HG03280 (cell line): ENCODE measurements around the gene MADD.
"Not testable (repeated sequence)": the region's sequence is repeated elsewhere in the genome, so short reads cannot be mapped to it uniquely, and the experiment has no call there.

Experiments
- ATAC-seq: cut with Tn5 transposase; IDR thresholded peaks from one replicate; pipeline ENCODE4 v1.9.1; 2021; ENCODE audit warnings: mild to moderate bottlenecking, moderate library complexity; ENCODE audit not compliant: unreplicated experiment

MADD gene

DNA sequence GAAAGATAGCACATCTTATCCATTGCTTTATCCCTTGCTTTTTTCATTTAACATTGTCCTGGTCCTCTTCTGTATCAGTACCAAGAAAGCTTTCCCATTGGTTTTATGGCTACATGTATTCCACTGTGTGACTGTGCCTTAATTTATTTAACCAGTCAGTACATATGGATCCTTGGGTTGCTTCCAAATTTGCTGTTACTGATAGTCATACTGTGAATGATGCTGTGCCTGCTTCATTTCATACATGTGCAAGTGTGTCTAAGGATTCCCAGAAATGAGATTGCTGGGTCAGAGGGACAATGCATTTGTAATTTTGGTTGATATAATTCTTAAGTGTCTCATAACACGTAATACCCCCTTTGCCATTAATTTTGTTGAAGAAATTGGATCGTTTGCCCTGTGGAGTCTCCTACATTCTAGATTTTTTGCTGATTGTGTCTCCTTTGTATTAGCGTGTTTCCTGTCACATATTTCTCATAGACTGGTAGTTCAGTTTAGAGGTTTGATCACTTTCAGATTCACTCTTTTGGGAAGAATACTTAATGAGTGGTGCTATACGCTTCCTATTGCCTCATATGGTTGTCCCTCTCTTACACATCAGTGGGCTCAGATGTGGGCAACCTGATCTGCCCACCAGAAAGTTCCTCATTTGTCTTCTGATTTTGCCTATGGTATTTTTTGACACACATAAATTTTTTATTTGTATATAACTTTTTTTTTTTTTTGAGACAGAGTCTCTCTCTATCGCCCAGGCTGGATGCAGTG lies 47.3 kb downstream of the MADD start:
- no peak for ATAC-seq

DNA sequence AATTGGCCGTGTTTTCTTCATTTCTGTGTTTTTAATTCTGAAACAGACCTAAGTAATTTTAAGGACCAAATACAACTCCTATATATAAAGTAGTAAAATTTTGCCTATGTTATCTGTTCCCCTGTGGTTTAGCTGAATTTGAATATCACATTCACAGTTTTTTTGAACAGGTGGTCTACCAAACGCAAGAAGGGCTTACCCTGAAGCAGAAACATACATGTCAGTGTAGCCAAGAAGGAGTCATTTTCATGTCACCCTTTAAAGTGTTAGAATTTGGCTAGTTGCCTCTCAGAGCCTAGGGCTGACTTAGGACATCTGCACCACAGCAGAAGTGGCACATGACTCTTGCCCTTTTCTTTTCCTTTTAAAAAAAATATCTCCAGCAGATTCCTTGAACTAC lies 48.2 kb downstream of the MADD start:
- no peak for ATAC-seq

DNA sequence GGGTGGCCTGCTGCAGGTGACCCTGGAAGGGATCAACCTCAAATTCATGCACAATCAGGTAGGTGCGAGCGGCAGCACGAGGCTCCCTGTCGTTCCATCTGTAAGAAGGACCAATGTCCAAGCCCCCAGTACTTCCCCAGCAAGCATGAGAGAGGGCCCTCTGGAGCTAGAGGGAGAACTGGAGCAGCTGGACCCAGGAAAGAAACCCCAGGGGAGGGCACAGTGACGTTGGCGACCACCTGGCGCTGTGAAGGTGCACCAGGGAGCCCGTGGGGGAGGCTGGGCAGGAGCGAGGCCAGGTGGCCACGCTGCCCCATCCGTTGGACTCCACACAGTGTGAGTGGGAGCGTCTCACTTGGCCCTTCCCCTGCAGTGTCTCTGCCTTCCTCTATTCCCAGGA lies 54.6 kb downstream of the MADD start:
- ATAC-seq, result no peak

DNA sequence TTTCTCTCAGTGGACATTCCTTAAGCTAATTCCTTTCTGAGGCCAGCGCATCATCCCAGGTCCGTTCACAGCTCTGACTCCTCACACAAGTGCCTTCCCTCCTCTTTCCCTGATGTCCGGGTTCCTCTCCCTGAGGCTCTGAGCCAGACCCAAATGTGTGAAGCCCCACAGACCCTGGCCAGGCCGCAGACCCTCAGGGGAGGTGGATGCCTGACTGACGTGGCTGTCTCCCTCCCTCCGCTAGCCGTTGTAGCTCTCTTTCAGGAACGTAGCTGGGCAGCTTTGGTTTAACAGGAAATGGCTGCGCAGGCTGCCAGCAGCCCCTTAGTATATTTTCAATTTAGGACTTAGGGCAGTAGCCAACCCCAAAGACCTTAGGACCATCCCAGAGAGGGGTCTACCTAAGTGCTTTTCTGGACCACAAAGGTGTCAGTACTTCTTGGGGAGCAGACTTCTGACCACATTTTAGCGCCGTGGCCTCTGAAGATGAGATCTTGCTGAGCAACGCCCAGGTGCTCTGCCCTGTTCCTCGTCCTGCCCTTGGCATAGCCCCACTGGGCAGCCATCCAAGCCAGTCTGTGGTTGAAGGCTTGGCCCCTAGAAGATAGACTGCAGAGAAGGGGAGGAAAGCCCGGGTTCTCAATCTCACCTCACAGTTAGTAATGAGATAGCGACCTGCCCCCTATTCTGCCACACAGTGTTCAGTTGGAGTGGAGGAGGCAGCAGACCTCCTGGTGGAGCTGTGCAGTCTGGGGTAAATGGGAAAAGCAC lies 55.5 kb downstream of the MADD start:
- no peak for ATAC-seq

DNA sequence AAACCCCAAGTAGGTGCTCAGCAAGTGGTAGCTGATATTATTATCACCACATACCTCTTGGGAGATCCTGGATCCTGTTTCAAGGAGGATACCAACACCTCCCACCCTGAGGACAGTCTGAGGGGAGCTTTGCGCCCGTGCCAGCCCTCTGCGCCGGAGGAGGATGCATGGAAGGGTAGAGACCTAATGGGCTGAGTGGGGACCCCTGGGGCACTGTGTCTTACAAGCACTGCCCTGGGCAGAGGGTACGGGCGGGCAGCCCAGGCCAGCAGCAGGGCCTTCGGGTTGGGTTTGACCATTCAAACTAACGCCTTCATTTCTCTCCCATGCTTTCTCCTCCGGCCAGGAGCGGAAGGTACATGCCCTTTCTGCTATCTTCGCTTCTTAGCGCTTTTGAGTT lies 56.3 kb downstream of the MADD start:
- ATAC-seq, result no peak

DNA sequence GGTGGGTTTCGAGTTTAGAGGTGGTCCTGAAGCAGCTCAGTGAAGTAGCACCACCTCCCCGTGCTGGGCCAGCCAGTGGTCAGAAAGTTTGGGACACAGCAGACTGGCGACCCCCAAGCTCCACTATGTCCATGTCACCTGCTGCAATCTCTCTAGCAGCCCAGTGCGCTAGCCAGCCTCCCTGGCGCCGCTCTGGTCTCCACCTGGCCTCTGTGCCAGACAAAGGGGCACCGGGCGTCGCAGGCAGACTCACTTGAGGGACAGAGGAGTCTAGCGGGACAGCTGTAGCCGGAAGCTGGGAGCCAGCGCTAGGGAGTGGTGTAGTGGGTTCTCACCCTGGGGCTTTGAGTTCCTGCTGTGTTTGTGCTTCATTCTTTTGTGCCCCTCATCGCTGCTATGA lies 57.1 kb downstream of the MADD start:
- ATAC-seq, result no peak

DNA sequence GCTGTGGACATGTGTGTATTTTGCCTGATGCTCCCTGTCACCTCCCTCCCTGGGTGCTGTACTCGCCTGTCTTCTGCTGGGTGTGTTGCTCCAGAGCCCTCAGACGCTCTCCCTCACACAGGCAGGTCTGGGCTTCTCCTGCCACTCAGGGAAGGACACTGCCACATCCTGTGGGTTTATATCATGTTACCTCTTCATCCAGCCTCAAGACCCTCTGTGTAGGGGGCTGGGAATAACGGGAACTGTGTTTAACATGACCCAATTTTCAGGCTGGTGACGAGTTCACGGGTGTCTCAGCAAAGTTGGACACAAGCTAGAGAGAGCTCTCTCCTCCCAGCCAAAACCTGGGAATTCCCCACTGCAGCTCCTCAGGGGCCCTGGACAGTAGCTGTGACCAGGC lies 58.0 kb downstream of the MADD start:
- ATAC-seq, result no peak

DNA sequence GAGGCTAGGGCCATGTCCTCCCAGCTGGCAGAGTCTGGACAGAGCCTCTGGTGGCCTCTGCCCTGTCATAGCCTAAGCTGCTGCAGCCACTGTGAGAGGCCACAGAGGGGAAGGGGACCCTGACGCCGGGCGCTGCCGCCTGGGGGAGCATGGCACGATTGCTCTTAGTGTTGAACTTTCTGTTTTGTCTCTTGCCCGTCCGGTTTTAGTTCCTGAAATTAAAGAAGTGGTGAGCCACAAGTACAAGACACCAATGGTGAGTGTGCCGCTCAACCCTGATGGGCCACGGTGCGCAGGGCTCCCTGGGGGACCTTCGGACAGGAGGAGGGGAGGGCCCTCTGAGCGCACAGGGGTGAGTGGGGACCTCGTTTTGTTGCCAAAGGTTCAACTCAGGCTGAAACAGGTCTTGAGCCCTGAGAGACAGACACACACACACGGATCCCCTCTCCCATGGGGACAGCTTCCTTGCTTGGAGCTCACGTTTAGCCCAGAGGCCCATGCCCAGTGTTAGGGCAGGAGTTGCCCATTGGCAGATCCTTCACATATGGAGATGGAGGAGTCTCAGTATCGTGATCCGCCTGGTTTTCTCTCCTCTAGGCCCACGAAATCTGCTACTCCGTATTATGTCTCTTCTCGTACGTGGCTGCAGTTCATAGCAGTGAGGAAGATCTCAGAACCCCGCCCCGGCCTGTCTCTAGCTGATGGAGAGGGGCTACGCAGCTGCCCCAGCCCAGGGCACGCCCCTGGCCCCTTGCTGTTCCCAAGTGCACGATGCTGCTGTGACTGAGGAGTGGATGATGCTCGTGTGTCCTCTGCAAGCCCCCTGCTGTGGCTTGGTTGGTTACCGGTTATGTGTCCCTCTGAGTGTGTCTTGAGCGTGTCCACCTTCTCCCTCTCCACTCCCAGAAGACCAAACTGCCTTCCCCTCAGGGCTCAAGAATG lies 58.8 kb downstream of the MADD start:
- ATAC-seq, result no peak

DNA sequence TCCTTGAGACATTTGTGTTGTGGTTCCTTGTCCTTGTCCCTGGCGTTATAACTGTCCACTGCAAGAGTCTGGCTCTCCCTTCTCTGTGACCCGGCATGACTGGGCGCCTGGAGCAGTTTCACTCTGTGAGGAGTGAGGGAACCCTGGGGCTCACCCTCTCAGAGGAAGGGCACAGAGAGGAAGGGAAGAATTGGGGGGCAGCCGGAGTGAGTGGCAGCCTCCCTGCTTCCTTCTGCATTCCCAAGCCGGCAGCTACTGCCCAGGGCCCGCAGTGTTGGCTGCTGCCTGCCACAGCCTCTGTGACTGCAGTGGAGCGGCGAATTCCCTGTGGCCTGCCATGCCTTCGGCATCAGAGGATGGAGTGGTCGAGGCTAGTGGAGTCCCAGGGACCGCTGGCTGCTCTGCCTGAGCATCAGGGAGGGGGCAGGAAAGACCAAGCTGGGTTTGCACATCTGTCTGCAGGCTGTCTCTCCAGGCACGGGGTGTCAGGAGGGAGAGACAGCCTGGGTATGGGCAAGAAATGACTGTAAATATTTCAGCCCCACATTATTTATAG lies 59.6 kb downstream of the MADD start:
- ATAC-seq, result no peak

DNA sequence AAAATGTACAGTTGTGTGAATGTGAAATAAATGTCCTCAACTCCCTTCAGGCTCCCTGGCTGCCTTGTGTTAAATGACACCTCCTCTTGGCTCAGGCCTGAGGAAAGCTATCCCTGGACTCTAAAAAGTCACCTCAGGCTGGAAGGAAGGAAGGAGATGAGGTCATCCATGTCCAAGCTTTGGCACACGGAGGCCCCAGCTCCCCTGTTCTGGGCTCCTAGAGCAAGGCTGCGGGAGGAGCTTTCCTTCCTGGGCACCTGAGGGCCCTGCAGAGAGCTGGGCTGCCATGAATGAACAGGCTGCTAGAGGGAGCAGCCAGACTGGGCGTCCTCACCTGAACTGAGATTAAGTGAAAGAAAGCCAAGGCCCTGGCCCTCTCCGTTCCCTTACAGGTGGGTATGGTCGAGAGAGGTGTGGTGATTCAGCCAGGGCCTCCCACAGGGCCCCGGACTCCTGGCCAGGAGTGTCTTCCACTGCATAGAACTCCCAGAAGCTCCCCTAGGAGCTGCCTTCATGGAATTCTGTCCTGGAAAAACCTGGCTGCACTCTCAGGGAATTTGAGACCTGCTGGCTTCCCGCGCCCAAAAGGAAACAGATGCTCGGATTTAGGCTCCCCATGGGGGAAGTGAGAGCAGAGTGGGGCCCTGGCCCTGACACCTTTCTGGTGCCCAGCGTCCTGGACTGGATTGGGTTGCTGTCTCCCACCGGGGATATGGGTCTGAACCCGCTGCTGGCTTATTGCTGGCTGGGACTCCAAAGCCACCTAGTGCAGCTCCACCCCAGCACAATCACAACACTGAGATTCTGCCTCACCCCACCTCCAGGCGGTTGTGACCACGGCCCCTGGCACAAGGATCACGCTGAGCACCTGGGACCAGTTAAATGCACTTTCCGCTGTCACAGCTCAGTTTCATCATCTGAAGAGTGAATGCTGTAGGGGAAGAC lies 60.3 kb downstream of the MADD start:
- no peak for ATAC-seq

DNA sequence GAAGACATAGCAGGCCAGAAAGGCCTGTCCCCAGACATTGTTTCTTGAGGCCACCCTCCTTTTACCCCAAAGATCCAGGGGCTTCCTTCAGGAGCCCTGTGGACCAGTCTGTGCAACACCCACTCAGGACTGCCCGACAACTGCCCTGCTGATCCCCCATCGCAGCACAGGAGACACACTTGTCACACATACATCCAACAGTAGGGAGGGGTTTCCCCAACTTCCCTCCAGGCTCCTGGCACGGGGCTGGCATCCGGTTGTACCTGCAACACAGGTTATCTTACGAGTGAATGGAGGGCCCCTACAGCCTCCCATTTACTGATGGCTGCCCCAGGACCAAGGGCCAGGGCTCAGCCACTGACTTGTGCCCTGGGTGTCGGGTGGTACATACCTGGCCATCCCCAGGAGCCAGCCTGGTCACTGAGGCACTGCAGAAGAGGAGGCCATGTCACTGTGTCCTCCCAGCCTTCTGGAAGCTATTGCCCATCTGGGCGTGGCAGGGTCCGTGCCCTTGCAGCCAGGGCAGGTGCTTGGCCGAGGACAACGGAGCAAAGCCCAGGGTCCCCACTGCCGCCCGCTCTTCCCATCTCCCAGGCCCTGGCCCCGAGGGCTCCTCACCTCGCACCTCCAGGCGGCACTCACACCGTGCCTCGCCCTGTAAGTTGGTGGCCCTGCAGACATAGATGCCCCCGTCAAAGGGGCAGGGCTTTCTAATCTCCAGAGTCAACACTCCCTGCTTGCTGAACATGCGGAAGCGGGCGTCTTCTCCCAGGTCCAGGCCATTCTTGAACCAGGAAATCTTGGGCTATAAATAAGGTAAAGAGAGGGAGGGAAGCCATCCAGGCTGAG lies 61.7 kb downstream of the MADD start:
- no peak for ATAC-seq

DNA sequence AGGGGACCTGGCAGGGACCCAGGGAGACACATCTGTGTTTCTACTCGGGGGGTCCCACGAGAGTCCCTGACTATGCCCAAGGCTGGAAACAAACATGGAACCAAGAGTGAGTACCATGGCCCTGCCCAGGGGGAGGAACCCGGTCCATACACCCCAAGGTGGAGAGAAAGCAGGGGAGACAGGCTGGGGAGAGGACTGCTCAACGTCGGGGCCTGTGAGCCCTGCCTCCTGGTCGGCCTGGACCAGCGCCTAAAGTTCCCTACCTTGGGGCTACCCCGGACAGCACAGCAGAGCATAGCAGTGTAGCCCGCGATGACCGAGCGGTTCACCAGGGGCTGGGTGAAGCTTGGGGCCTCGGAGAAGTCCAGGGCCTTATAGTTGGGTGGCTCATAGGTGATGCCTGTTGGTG lies 62.4 kb downstream of the MADD start:
- ATAC-seq, result no peak

DNA sequence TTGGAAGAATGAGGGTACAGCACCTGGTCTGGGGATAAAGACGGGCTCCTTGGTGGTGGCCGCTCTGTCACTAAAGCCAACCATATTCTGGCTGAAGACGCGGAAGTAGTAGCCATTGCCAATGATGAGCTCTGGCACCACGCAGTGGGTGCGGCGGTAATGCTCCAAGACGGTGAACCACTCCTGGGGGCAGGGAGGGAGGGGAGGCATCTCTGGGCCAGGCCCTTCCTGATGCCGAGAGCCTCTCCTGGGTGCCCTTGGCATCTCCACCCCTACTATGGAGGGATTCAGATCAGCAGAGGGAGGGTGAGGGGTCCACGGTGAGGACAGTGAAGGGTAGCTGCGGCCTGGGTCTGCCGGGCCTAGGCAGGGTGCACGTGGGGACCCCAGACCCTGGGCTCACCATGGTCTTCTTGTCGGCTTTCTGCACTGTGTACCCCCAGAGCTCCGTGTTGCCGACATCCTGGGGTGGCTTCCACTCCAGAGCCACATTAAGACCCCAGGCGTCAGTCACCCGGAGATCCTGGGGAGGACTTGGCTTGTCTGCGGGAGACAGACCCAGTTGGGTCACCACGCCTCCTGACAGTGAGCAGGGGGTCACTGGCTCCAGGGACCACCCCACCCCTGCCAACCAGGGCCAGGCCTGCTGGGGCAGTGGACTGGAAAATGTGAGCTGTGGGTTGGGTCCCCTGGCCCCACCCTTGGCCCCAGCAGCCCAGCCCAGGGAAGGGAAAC lies 63.0 kb downstream of the MADD start:
- no peak for ATAC-seq

DNA sequence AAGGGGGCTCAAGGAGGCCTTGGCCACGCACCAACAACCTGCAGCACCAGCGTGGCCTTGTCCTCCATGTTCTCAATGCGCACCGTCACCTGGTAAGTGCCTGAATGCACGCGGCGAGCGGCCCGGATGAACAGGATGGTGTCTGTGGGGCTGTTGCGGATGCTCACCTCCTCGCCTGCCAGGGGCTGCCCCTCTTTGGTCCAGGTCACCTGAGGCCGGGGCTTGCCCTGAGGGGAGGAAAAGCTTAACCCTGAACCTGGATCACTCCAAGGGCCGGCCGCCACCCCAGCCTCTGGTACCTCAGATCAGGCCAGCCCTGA lies 63.6 kb downstream of the MADD start:
- no peak for ATAC-seq

DNA sequence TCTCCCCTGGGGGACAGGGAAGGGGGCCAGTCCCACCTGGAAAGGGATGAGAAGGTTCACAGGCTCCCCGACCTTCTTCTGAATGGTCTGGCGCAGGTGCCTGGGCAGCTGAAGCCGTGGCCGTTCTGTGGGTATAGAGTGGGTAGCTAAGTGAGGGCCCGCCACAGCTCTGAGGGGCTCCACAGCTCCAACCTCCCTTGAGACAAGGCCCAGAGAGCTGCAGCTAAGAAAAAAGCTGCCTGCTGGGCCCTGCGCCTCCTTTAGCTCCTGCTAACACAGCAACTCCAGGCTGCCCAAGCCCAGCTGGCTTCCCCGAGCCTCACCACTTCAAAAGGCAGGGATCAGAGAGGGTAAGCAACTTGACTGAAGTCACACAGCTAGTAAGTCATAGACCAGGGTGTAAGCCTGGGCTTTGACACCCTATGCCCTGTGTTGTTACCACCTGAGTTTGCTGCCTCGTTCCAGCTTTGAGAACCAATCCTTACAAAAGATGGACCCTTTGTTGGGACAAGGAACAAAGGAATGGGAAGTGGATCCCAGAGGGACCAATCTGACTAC lies 64.0 kb downstream of the MADD start:
- ATAC-seq, result no peak

DNA sequence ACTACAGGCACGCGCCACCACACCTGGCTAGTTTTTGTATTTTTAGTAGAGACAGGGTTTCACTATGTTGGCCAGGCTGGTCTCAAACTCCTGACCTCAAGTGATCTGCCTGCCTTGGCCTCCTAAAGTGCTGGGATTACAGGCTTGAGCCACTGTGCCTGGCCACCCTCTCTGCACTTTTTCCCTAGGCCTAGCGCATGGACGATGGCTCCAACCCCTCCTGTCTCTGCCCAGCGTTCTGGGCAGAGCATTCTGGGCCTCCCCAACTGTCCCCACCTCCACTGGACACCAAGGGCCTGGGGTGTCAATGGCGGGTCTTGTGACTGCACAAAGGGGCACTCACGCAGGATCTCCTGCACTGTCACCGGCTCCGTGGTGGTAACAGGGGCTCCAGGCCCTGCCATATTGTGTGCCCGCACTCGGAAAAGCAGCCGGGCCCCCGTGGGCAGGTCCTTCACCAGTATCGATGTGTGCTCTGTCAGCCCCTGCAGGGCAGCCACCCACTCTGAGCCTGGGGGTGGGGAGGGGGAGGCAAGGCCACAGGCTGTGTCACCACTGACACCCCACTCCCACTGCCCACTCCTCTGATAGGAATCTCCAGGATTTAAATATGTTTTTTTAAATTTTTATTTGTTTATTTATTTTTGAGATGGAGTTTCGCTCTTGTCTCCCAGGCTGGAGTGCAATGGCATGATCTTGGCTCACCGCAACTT lies 64.9 kb downstream of the MADD start:
- not testable (repeated sequence) for ATAC-seq

DNA sequence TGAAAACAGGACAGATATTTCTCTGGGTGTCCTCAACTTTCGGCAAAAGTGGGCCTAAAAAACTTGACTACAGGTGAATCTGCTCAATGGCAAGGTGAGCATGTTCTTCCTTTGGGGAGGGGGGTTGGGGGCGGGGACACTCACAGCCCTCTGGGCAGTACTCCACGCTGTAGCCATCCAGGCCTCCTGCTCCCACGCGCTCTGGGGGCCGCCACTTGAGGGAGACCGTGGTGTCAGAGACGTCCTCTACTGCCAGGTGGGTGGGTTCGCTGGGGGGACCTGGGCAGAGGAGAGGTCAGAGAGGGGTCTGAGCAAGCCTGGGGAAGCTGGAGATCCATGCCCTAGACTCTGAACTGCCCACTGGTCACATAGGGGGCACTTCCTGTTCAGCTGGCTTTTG lies 65.8 kb downstream of the MADD start:
- ATAC-seq, result no peak

DNA sequence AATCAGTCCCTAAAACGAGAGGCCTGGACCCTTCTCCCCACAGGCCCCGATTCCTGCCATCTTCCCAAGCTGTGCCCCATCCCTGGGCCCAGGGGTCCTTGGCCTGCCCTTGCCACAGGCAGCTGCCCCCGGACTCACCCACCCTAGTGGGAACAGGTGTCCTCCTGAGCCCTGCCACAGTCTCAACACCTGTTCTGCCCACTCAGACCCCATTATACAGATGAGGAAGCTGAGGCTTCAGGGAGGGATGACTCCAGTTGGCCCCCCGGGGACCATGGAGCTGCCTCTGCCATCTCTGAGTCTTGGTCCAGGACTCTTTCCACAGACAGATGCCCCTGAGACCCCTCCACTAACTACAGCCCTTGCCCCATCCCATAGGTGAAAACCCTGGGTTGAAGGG lies 66.7 kb downstream of the MADD start:
- no peak for ATAC-seq
